A673 (cell line): ENCODE results near the gene TDO2. TPM values are rescaled to one million over a fixed set of nuclear protein-coding genes. Genes with fewer than 3 reads are reported as not detected.

Experiments used
- BruUV-seq: library from RNA; stranded (reverse); fragments of 400-500 nt; replicated peaks from 2 replicates; lab custom pipeline; 2021; lab: Mats Ljungman, UMichigan
- CTCF ChIA-PET: fragments of 300-600 bp; sonication (Branson Sonifier 250); formaldehyde crosslinking; loops from one replicate; lab custom pipeline; 2022; ENCODE audit warnings: antibody characterized with exemption; lab: Charles Lee
- POLR2A ChIA-PET: fragments of 300-600 bp; sonication (Branson Sonifier 250); formaldehyde crosslinking; loops from one replicate; lab custom pipeline; 2022; ENCODE audit warnings: antibody characterized with exemption; ENCODE audit not compliant: low non-redundant PET; lab: Charles Lee
- DNase-seq: peaks from one replicate; pipeline ENCODE4 v3.0.0-alpha.2; 2015; ENCODE audit warnings: low spot score
- H3K27ac ChIP-seq: fragments of 200-600 bp; sonication (generic); 2 replicates; pipeline ENCODE4 v1.5.1; 2016; ENCODE audit warnings: mixed run types, low read depth, mild to moderate bottlenecking, mixed read lengths, antibody characterized with exemption, low read length; ENCODE audit not compliant: poor library complexity, severe bottlenecking
- H3K27me3 ChIP-seq: fragments of 200-600 bp; sonication (generic); replicated peaks from 2 replicates; pipeline ENCODE4 v1.6.1; 2017; ENCODE audit warnings: mixed run types, low read depth, mild to moderate bottlenecking, mixed read lengths, antibody characterized with exemption, low read length; ENCODE audit not compliant: insufficient read depth, poor library complexity
- H3K36me3 ChIP-seq: fragments of 200-600 bp; sonication (generic); 2 replicates; pipeline ENCODE4 v1.6.1; 2016; ENCODE audit warnings: mixed run types, mild to moderate bottlenecking, mixed read lengths, antibody characterized with exemption, low read length; ENCODE audit not compliant: insufficient read depth, poor library complexity, severe bottlenecking
- H3K4me1 ChIP-seq: fragments of 200-600 bp; sonication (generic); 2 replicates; pipeline ENCODE4 v1.6.1; 2017; ENCODE audit warnings: mixed run types, mild to moderate bottlenecking, mixed read lengths, antibody characterized with exemption, low read length; ENCODE audit not compliant: insufficient read depth, poor library complexity, severe bottlenecking
- H3K4me3 ChIP-seq: fragments of 200-600 bp; sonication (generic); 2 replicates; pipeline ENCODE4 v1.5.1; 2016; ENCODE audit warnings: low read depth, mixed run types, mild to moderate bottlenecking, mixed read lengths, low read length; ENCODE audit not compliant: poor library complexity, severe bottlenecking
- H3K9me3 ChIP-seq: fragments of 200-600 bp; sonication (generic); 2 replicates; pipeline ENCODE4 v1.6.1; 2016; ENCODE audit warnings: mixed run types, low read depth, mild to moderate bottlenecking, mixed read lengths, antibody characterized with exemption, low read length; ENCODE audit not compliant: poor library complexity, severe bottlenecking
- CTCF ChIP-seq: fragments of 300-800, 200-600 bp; sonication (generic); conservative IDR thresholded peaks from 2 replicates; pipeline ENCODE4 v1.5.1; 2017; ENCODE audit warnings: low read depth, mild to moderate bottlenecking, antibody characterized with exemption, low read length, moderate library complexity, mixed read lengths
- EZH2 ChIP-seq: fragments of 200-600 bp; sonication (generic); IDR thresholded peaks from 2 replicates; pipeline ENCODE4 v1.6.1; 2017; ENCODE audit warnings: borderline replicate concordance, low read depth, mild to moderate bottlenecking, mixed read lengths, antibody characterized with exemption, low read length; ENCODE audit not compliant: poor library complexity, severe bottlenecking
- intact Hi-C: fragments of 100-400 bp; cut with micrococcal nuclease; formaldehyde crosslinking; loops from one replicate; pipeline ENCODE4 v1.10.0; 2022; ENCODE audit not compliant: unreplicated experiment
- total RNA-seq: library from RNA; stranded (reverse); gene quantifications from 2 replicates; pipeline ENCODE4 v1.2.3, GENCODE V29; 2021

TDO2 gene
- total RNA-seq, 1 experiment from 2014 or later: 1.0 TPM

- Histone ChIP-seq H3K36me3 (no peaks in the 10 kb centered on the region), H3K9me3 (no peaks in the 10 kb centered on the region), H3K27ac (peak overlapping the region; percentile 94), H3K27me3 (no peaks in the 10 kb centered on the region), H3K4me3 (peak overlapping the region; percentile 80), H3K4me1 (peaks cover 4% of the 10 kb centered on the region)
- TF ChIP-seq CTCF: no peak
- CTCF ChIA-PET: interaction anchor here (0.5 to 1.9 kb wide), 2 partner anchors 144 to 165 kb away, joined by 3 to 16 read pairs; no protein-coding TSS in a partner anchor
- POLR2A ChIA-PET: no interaction called here
- BruUV-seq: no TSS peak
- no peak for DNase-seq
- intact Hi-C loops: loop anchor here (5.0 kb wide), 1 partner anchor 552 kb away; no protein-coding TSS in a partner anchor
These were observed 50.7 kb downstream of the TDO2 start for GRCh38 chr4:155954118-155954685.

- Histone ChIP-seq H3K4me1 (peaks cover 4% of the 10 kb centered on the region), H3K27me3 (no peaks in the 10 kb centered on the region), H3K4me3 (no peak overlapping the region), H3K36me3 (no peaks in the 10 kb centered on the region), H3K9me3 (no peaks in the 10 kb centered on the region), H3K27ac (no peak overlapping the region)
- ChIA-PET POLR2A (no interaction called here), CTCF (no interaction called here)
- no TSS peak for BruUV-seq
- TF ChIP-seq CTCF: no peak
- TF ChIP-seq EZH2: no peak
- no peak for DNase-seq
- intact Hi-C loops: loop anchor here (5.0 kb wide), 1 partner anchor 553 kb away; no protein-coding TSS in a partner anchor
These were observed 51.4 kb downstream of the TDO2 start for GRCh38 chr4:155954939-155955338.

- TF ChIP-seq EZH2 (no peak), CTCF (no peak)
- H3K4me1 ChIP-seq: peaks cover 4% of the 10 kb centered on the region
- H3K27me3 ChIP-seq: no peaks in the 10 kb centered on the region
- ChIA-PET POLR2A (no interaction called here), CTCF (no interaction called here)
- H3K9me3 ChIP-seq: no peaks in the 10 kb centered on the region
- intact Hi-C loops: no loop called here
- BruUV-seq: no TSS peak
- DNase-seq: no peak
- no peak overlapping the region for H3K27ac ChIP-seq
- H3K4me3 ChIP-seq: no peak overlapping the region
- no peaks in the 10 kb centered on the region for H3K36me3 ChIP-seq
These were observed 53.0 kb downstream of the TDO2 start for GRCh38 chr4:155956461-155956860.
